Esophagus squamous epithelium (tissue), 4 donors: Measurements from ENCODE around the gene TP53I11.

Source experiments
- POLR2A ChIP-seq, 4 donors: fragments of 450-650 bp; IDR thresholded peaks; one replicate each; pipeline ENCODE4 v1.6.1; 2017; ENCODE audit warnings: antibody characterized with exemption in 4 of 4, mild to moderate bottlenecking in 4 of 4, moderate library complexity in 3 of 4
- TF ChIP-seq, protein P1 (sequence below), 6 experiments: fragments of 450-650 bp in 4 of 6; fragments of 200-600 bp in 2 of 6; sonication (generic) in 2 of 6; IDR thresholded peaks; one replicate each; pipeline ENCODE4 v1.5.1; 2016 to 2019; ENCODE audit warnings: antibody characterized with exemption in 6 of 6, mild to moderate bottlenecking in 4 of 6, moderate library complexity in 4 of 6

- TF ChIP-seq, protein P1, sequence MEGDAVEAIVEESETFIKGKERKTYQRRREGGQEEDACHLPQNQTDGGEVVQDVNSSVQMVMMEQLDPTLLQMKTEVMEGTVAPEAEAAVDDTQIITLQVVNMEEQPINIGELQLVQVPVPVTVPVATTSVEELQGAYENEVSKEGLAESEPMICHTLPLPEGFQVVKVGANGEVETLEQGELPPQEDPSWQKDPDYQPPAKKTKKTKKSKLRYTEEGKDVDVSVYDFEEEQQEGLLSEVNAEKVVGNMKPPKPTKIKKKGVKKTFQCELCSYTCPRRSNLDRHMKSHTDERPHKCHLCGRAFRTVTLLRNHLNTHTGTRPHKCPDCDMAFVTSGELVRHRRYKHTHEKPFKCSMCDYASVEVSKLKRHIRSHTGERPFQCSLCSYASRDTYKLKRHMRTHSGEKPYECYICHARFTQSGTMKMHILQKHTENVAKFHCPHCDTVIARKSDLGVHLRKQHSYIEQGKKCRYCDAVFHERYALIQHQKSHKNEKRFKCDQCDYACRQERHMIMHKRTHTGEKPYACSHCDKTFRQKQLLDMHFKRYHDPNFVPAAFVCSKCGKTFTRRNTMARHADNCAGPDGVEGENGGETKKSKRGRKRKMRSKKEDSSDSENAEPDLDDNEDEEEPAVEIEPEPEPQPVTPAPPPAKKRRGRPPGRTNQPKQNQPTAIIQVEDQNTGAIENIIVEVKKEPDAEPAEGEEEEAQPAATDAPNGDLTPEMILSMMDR (IDR thresholded peaks at IDR 0.05) = no peak
- TF ChIP-seq POLR2A (IDR thresholded peaks at IDR 0.05) = no peak
Observed at GRCh38 chr11:44952500-44953260, 2.0 kb upstream of the TP53I11 start.
